HUES48 (cell line): ENCODE results near the gene PCED1B.

Experiments
- H3K27ac ChIP-seq: one replicate; pipeline ENCODE4 v1.7.0; 2013; ENCODE audit warnings: low read depth, low read length, inconsistent platforms
- H3K27me3 ChIP-seq: 2 replicates; pipeline ENCODE4 v1.6.1; 2013; ENCODE audit warnings: mild to moderate bottlenecking, low read length; ENCODE audit not compliant: control insufficient read depth, insufficient read depth
- H3K36me3 ChIP-seq: 2 replicates; pipeline ENCODE4 v1.6.1; 2013; ENCODE audit warnings: low read length; ENCODE audit not compliant: control insufficient read depth, insufficient read depth
- H3K4me1 ChIP-seq: 2 replicates; pipeline ENCODE4 v1.6.1; 2013; ENCODE audit warnings: mild to moderate bottlenecking, low read length; ENCODE audit not compliant: control insufficient read depth, insufficient read depth
- H3K4me3 ChIP-seq: 2 replicates; pipeline ENCODE4 v1.5.1; 2013; ENCODE audit warnings: mild to moderate bottlenecking, low read depth, low read length
- H3K9ac ChIP-seq: 2 replicates; pipeline ENCODE4 v1.6.1; 2013; ENCODE audit warnings: mild to moderate bottlenecking, low read depth, low read length, moderate library complexity
- H3K9me3 ChIP-seq: 2 replicates; pipeline ENCODE4 v1.6.1; 2013; ENCODE audit warnings: low read length; ENCODE audit not compliant: control insufficient read depth, insufficient read depth

Gene PCED1B

DNA sequence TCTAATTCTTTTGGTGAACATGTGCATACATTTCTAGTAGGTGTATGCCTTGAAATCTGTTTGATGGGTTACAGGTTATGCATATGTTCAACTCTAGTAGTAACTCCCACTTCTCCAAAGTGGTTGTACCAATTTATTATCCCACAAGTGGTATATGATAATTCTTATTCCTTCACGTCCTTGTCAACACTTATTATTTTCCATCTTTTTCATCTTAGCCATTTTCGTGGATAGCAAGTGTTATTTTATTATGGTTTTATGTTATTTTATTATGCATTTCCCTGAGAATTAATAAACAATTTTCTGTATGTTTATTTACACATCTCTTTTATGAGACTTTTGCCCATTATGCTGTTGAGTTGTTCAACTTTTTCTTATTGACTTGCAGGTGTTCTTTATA lies 11.6 kb downstream of the PCED1B start:
- H3K27ac ChIP-seq: no peak overlapping the region
- H3K4me1 ChIP-seq: peaks cover 6% of the 10 kb centered on the region; the same call in 1 of the 2 replicates
- H3K4me3 ChIP-seq: no peak overlapping the region
- no peaks in the 10 kb centered on the region for H3K9me3 ChIP-seq
- no peaks in the 10 kb centered on the region for H3K27me3 ChIP-seq
- no peaks in the 10 kb centered on the region for H3K36me3 ChIP-seq
- H3K9ac ChIP-seq: no peak overlapping the region

DNA sequence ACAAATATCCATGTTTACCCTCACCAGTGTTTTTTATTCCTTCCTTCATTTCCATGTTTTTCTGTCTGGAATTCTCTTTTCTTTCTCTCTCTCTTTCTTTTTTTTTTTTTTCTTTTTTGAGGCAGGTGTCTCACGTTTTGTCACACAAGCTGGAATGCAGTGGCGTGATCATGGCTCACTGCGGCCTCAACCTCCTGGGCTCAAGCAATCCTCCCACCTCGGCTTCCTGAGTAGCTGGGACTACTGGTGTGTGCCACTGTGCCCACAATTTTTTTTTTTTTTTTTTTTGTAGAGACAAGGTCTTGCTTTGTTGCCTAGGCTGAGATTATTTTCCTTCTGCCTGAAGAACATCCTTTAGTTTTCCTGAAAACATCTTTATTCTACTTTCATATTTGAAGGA lies 15.4 kb downstream of the PCED1B start:
- H3K4me1 ChIP-seq: 0 out of 2 replicates have a peak, but pooled peaks cover 5% of the 10 kb centered on the region
- no peak overlapping the region for H3K27ac ChIP-seq
- H3K9ac ChIP-seq: no peak overlapping the region
- no peaks in the 10 kb centered on the region for H3K9me3 ChIP-seq
- H3K4me3 ChIP-seq: no peak overlapping the region
- no peaks in the 10 kb centered on the region for H3K27me3 ChIP-seq
- no peaks in the 10 kb centered on the region for H3K36me3 ChIP-seq

DNA sequence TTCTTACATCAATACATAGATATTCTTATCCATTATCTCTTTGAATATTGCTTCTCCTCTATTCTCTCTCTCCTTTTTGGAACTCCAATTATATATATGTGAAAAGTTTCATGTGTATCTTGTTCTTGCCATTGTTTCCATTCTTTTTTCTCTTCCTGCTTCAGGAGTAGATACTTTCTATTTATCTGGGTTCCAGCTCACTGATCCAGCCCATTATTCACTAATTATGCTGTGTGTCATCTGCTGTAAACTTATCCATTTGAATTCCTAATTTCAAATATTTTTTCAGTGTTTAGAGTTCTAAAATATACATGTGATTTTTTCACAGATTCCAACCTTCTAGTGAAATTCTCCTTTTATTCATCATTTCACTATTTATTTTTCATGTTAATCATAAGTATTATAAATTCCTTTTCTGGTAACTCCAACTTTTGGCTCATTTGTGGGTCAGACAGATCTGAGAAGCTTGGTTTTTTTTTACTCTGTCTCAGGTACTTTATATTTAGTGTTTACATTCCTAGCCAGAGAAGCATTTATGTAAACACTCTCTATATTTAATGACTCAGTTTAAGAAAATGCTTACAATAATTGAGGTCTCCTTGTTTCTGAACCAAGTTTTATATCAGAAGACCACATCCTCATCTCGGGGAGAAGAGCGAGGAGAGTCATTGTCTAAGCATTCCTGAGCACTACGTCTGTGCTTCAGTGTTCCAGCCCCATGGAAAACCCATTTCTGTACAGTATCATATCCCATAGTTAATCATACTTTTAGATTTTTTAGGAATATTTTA lies 16.2 kb downstream of the PCED1B start:
- Histone ChIP-seq H3K9me3 (no peaks in the 10 kb centered on the region), H3K9ac (no peak overlapping the region), H3K4me3 (no peak overlapping the region), H3K36me3 (no peaks in the 10 kb centered on the region), H3K27me3 (no peaks in the 10 kb centered on the region), H3K27ac (no peak overlapping the region), H3K4me1 (0 out of 2 replicates have a peak, but pooled peaks cover 5% of the 10 kb centered on the region)

DNA sequence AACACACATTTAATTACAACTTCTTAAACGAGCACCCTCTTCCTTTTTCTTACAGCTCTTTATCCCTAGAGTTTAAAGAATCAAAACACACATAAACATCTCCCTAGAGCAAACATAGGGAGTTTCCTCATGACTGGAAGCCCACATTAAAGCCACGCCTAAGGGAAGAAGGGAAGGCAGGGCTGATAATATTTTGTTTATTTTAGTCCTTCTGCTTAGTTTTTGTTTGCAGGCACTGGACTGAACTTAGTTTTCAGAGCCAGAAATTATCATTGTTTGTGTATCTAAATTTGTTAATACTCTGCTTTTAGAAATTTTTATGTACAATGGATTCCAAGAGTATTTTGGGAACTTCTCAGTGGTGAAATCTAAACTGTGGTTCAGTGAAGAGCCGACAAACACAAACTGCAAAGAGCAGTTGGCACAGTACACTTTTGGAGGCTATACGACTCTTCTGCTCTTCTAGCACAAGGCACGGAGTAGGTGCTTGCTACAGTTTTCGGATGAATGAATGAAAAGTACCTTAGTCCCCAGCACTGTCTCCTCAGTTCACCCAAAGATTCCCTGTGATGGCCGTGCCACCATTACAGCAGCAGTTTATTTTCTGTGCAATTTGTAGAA lies 18.0 kb downstream of the PCED1B start:
- Histone ChIP-seq H3K36me3 (no peaks in the 10 kb centered on the region), H3K4me3 (no peak overlapping the region), H3K9me3 (no peaks in the 10 kb centered on the region), H3K27ac (no peak overlapping the region), H3K4me1 (0 out of 2 replicates have a peak, but pooled peaks cover 5% of the 10 kb centered on the region), H3K9ac (no peak overlapping the region), H3K27me3 (no peaks in the 10 kb centered on the region)

DNA sequence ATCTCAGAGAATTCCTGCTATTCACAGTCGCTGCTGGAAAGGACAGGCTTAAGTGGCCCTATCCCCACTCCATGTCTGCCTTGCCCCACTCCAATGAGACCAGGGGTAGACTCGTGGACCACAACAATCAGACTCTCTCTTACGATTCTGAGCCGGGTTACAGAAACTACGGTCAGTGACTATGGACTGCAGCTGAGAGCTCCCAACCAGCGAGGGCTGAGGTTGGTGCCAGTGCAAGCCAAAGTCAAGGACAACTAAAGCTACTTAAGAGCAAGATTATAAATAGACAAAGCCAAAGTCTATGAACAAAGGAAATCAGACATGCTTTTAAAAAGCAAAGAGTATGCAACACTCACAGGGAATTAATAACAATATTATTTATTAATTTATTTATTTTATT lies 18.7 kb downstream of the PCED1B start:
- no peak overlapping the region for H3K9ac ChIP-seq
- H3K27ac ChIP-seq: no peak overlapping the region
- no peaks in the 10 kb centered on the region for H3K36me3 ChIP-seq
- 0 out of 2 replicates have a peak, but pooled peaks cover 5% of the 10 kb centered on the region for H3K4me1 ChIP-seq
- no peak overlapping the region for H3K4me3 ChIP-seq
- H3K9me3 ChIP-seq: no peaks in the 10 kb centered on the region
- no peaks in the 10 kb centered on the region for H3K27me3 ChIP-seq

DNA sequence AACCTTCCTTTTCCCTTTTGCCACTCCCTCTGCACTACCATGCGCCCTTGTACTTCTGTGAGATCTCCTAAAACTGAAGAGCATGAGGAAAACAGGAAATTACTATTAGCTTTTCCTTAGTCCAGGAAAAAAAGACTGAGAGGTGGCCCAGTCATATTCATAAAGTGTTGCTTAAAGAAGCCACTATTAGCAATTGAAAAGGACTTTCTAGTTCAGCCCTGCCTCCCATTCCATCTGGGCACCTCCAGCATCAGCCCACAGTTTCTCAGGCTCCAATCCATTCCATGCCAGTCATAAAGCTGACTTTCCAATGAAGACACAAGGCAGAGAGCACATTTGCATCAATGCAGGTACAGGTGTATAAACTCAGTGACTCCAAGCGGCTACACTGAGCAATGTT lies 20.2 kb downstream of the PCED1B start:
- Histone ChIP-seq H3K4me1 (0 out of 2 replicates have a peak, but pooled peaks cover 5% of the 10 kb centered on the region), H3K27ac (no peak overlapping the region), H3K36me3 (no peaks in the 10 kb centered on the region)

DNA sequence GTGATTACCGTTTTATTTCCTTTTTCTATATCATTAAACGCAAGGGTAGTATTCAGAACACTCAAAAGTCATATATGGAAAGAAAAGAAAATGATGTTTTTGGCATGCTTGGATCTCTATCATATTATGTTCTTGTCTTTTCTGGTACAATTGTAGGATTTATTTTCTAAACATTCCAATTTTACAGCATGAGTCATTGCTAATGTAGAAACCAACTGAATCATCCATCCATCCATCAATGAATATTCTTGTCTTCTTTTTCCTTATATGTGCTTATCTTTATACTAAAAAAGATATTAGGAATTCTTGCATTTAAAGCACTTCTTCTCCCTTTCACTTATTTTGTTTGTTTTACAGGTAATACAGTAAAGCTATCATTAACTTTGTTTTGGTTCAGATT lies 20.7 kb downstream of the PCED1B start:
- H3K4me1 ChIP-seq: 0 out of 2 replicates have a peak, but pooled peaks cover 5% of the 10 kb centered on the region
- no peak overlapping the region for H3K4me3 ChIP-seq
- no peak overlapping the region for H3K27ac ChIP-seq
- H3K27me3 ChIP-seq: no peaks in the 10 kb centered on the region
- no peak overlapping the region for H3K9ac ChIP-seq
- no peaks in the 10 kb centered on the region for H3K9me3 ChIP-seq
- H3K36me3 ChIP-seq: no peaks in the 10 kb centered on the region

More for the DNA sequence above, 20.2 kb downstream of the PCED1B start:
- no peak overlapping the region for H3K4me3 ChIP-seq
- no peaks in the 10 kb centered on the region for H3K27me3 ChIP-seq
- no peak overlapping the region for H3K9ac ChIP-seq
- H3K9me3 ChIP-seq: no peaks in the 10 kb centered on the region

DNA sequence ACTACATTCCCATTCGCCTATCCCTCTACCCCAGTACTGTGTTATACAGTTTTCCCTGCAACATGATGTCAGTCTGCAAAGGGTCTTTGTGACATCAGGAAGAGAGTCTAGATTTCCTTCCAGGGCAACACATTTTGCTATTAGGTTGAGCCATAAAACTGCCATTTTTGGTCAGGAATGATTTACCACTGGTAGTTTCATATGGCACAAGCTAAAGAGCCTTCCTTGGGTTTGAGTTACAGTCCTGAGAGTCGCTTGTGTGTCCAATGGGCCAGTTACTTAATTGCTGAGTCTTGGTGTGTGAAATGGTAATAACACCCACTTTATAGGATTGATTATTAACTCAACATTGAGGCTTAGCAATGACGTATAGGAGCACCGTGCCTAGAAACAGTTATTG lies 23.0 kb downstream of the PCED1B start:
- H3K4me3 ChIP-seq: no peak overlapping the region
- H3K9ac ChIP-seq: no peak overlapping the region
- H3K9me3 ChIP-seq: no peaks in the 10 kb centered on the region
- no peak overlapping the region for H3K27ac ChIP-seq
- H3K27me3 ChIP-seq: no peaks in the 10 kb centered on the region
- 0 out of 2 replicates have a peak, but pooled peaks cover 5% of the 10 kb centered on the region for H3K4me1 ChIP-seq
- H3K36me3 ChIP-seq: no peaks in the 10 kb centered on the region

DNA sequence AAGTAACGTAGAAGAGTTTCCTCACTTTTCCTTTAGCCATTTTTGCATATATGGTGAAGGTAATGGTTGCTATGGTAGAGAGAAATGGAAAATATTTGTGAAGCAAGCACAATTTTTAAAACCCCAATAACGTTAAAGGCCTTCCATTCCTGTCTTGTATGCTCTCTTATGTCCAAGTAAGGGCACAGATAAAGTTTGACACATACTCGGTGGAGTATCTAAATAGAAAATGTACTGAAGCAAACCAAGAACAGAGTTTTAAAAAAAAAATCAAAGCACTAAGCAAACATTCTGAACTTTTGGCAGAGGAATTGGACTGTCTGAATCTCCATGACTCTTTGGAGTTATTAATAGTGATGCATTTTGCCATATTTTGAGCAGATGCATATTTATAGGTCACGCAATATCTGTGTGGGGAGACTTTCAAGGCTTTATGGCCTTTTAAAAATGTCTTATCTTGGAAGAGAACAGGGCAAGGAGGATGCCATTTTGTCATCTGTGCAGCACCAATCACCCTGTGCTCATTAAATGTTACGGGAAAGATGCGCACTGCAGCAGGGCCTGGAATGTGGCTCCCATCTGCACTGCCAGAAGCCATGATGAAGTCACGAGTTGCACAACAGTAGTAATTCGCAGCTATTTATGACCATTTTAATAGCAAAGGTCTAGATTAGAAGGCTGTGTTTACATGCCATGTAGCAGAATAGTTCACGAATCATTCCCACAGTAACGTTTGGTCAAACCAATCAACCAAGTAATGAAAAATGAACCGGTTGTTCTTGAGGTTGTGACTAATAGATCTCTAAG lies 23.6 kb downstream of the PCED1B start:
- Histone ChIP-seq H3K4me3 (no peak overlapping the region), H3K36me3 (no peaks in the 10 kb centered on the region), H3K9ac (no peak overlapping the region), H3K9me3 (no peaks in the 10 kb centered on the region), H3K4me1 (0 out of 2 replicates have a peak, but pooled peaks cover 5% of the 10 kb centered on the region), H3K27ac (no peak overlapping the region), H3K27me3 (no peaks in the 10 kb centered on the region)

DNA sequence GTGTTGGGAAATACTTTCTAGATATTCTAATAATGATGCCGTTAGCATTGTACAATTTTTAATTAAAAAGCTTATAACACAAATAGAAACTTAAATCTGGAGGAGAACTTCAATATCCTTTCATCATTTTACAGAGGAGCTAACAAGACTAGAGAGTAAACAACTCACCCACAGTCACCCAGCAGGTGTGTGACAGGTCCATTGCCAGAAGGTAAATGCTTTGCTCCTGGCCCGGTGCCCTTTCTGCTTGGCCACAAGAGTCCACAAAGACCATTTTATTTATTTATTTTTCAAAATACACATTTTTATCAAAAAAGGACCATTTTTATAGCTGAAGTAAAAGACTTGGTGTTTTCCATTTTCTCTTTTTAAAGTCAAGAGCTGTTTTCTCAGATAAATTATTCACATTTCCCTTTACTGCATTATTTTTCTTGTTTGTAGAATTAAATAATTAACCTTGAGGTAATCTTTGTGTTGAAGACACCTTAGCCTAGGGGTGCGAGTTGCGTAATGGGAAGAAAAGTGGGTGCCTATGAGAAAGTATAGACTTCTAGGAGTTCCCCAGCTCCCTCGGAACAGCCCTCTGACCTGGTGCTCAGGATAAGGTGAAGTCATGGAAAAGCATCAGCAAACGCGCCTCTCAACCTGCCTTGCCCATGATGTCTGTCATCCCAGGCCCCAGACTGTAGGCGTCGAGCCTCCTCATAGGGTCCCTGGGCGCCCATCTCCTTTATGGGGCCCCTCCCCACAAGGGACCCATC lies 26.7 kb downstream of the PCED1B start:
- H3K27ac ChIP-seq: no peak overlapping the region

More for the DNA sequence above, 26.7 kb downstream of the PCED1B start:
- Histone ChIP-seq H3K9me3 (no peaks in the 10 kb centered on the region), H3K9ac (no peak overlapping the region), H3K36me3 (no peaks in the 10 kb centered on the region), H3K27me3 (no peaks in the 10 kb centered on the region), H3K4me3 (no peak overlapping the region), H3K4me1 (no peaks in the 10 kb centered on the region)
